GM18508 (cell line): ENCODE results near the gene TRIM10.

Experiments used
- ATAC-seq: cut with Tn5 transposase; IDR thresholded peaks from one replicate; pipeline ENCODE4 v1.9.1; 2021; ENCODE audit warnings: moderate number of reproducible peaks; ENCODE audit not compliant: insufficient read depth, unreplicated experiment

Gene TRIM10

GRCh38 chr6:30160785-30161531, at the start of gene TRIM10:
TSS of gene TRIM10 (minus strand) at chr6:30161211. CDS start at chr6:30160858, 353 bp downstream.
- no peak for ATAC-seq

DNA sequence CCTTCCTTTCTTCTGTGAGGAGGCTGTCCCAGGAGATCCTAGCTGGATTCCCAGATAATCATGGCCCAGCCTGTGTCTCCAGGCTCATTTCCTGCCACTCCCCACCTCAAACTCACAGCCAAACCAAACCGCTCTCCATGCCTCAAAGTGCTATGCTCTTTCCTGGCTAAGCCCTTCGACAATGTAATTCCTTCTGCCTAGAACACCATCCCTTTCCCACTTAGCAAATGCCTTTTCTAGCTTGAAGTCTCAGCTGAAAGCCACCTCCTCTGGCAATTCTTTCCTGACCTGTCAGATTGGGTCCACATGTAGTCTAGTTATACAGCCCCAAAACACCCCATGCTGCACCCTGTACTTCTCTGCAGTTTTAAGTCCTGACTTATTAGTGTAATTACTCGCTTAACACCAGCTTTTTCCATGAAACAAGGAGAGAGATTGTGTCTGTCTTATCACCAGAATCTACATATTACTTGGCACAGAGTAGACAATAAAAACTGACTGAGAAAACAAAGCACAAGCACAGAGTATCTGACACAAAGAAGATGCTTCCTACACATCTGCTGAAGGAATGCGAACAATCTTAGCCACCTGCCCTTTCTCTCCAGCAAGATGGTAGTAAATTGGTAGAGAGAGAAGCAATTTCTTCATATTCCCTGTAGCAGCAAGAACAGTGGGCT, 46.7 kb upstream of the TRIM10 start:
- no peak for ATAC-seq

DNA sequence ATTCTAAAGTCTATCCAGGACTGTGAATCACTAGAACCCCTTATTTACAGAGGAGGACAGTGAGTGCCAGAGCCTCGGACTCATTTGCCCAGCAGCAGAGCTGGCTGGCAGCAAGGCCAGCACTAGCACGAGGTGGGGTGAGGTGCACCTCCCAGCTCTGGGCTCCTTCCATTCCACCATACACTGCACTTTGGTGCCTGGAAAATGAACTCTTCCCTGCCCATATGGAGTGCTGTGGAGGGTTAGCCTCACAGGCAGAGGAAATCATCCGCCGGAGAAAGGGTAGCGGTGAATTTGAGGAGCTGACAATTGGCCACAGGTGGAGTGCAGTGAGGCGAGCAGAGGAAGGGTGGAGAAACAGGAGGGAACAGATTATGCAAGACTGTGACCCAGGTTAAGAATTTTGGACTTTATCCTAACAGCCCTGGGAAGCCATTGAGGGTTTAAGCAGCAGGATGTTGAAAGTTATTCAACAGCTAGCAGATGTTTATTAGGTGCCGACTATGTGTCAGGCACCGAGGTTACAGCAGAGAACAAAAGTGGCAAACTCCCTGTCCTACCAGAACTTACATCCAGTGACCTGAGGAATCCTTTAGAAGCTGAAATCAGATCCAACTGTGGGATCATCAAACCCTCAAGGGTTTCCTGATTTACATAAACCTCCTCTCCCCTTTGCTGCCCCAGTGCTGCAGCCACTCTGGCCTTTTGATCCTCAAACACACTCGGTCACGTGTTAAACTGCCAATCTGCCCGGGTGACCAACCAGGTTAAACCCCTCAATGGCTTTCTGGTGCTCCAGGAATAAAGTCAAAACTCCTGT, 46.0 kb upstream of the TRIM10 start:
- ATAC-seq: no peak

GRCh38 chr6:30206152-30206551, 45.1 kb upstream of the TRIM10 start:
- ATAC-seq: no peak

DNA sequence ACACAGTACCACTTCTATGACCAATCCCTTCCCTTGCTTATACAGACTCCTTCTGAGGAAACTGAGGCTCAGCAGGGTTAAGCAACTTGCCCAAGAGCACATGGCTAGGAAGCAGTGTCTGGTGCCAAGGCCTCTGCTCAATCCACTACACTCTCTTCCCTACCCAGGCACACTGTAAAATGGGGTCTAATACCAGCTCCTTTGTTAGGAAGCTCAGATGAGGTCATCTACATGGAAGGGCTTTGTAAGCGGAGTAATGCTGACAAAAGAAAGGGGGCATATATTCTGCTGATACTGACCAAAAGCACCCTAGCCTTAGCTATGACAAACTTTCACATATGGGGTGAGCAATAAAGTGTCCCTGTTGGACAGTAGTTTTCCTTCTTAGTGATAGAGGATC, 43.1 kb upstream of the TRIM10 start:
- no peak for ATAC-seq

GRCh38 chr6:30202366-30202765, 41.4 kb upstream of the TRIM10 start:
- no peak for ATAC-seq

DNA sequence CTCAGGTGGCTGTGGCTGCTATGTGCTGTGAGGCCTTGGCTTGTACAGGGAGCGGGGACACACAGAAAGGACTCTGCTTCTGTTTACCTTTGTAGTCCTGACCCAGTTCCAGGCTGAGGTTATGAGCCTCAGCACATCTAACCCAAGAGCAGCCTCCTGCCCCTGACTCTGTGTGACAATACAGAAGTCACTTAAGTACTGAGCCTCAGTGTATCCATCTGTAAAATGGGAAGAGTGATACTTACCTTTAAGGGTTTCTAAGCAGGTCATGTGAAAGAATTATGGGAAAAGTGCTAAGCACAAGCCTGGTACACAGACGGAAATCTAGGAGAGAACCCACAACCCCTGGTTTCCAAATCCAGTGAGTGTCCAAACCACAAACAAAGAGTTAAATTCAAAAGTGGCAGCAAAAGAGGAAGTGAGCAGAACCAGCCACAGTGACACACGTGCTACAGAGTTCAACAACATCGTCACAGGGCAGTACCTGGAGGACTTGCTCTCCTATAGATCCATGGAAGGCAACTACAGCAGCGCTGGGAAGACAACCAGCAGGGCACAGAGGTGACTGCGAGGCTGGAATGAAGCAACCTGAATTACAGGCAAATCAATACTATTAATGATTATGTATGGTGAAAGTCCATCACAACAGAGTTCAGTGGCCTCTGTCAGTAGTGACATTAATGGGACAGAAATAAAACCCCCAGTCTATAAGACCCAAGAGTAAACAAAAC, 39.7 kb upstream of the TRIM10 start:
- no peak for ATAC-seq

- no peak for ATAC-seq
Observed at GRCh38 chr6:30198166-30199084, 37.4 kb upstream of the TRIM10 start.

- no peak for ATAC-seq
Observed at GRCh38 chr6:30196376-30196775, 35.4 kb upstream of the TRIM10 start.

- ATAC-seq: no peak
Observed at GRCh38 chr6:30195951-30196350, 34.9 kb upstream of the TRIM10 start.

DNA sequence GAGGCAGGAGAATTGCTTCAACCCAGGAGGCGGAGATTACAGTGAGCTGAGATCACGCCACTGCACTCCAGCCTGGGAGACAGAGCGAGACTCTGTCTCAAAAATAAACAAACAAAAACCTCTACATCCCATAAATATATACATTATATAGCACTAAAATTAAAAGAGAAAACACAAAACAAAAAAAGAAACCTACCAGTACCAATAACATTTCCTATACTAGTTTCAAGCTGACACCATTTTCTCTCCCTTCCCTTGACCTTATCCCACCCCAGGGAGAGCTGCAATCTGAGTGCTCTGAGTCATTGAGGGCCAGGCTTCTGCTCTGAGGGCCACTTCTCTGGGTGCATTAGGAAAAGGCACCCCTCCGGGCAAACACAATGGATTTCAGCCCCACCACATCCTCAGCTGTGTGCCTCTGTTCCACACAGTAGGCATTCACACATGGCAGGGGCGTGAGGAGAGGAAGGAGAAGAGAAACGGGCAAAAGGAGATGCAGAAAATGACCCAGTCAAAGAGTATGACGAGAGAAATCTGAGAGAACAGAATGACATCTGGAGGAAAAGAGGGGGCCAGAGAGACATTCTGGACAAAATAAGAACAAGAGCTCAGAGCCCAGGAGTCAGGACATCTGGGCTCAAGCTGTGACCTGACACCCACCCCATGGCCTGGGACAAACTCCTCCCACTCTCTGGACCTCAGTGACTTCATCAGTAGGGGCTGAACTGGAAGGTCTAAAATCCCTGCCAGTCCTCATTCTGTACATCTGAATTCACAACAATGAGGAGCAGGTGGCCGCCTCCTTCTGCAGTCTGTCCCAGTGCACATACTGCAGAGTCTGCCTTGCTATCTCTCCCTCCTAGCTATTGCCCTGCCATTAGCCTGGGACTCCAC, 34.0 kb upstream of the TRIM10 start:
- no peak for ATAC-seq

- no peak for ATAC-seq
Observed at GRCh38 chr6:30192076-30192475, 31.1 kb upstream of the TRIM10 start.

GRCh38 chr6:30188541-30188940, 27.5 kb upstream of the TRIM10 start:
- no peak for ATAC-seq

- no peak for ATAC-seq
Observed at GRCh38 chr6:30185846-30186484, 25.0 kb upstream of the TRIM10 start.

DNA sequence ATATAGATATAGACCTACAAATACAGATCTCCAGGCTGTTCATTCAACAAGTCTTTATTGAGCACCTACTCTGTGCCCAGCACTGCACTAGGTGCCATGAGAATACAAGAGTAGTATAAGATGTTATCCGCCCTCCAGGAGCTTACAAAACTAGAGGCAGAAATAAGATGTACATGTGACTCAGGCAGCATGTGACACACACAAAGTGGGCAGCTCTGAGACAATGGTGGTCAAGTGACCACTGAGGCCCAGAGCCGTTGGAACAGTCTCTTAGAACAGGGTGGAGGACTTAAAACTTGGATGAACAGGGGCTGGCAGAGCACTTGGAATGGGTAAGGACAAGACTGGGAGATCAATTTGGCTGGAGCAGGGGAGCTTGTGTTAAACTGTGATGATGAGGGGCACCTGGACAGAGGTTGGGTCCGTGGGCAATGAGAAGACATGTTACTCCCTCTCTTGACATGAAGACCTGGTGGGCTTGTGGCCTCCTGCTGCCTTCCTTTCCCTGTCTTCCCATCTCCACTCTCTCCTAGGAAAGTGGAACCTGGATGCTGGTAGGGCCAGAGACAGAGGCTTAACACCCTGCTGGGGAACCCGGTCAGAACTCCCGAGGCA, 23.5 kb upstream of the TRIM10 start:
- ATAC-seq: no peak

- ATAC-seq: no peak
Observed at GRCh38 chr6:30180145-30180544, 19.1 kb upstream of the TRIM10 start.

GRCh38 chr6:30178837-30179236, 17.8 kb upstream of the TRIM10 start:
- ATAC-seq: no peak

DNA sequence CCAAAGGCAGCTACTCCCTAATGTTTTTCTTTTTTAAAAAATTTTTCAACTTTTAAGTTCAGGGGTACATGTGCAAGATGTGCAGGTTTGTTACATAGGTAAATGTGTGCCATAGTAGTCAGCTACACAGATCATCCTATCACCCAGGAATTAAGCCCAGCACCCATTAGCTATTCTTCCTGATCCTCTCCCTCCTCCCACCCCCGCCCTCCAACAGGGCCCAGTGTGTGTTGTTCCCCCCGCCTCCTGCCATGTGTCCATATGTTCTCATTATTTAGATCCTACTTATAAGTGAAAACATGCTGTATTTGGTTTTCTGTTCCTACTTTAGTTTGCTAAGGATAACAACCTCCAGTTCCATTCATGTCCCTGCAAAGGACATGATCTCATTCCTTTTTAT, 14.8 kb upstream of the TRIM10 start:
- ATAC-seq: no peak
